ENCODE measurements around the gene CNGA1. TPM values are rescaled to one million over a fixed set of nuclear protein-coding genes. Genes with fewer than 3 reads are reported as not detected.
"Not testable (repeated sequence)": the region's sequence is repeated elsewhere in the genome, so short reads cannot be mapped to it uniquely, and the experiment has no call there.

CNGA1 gene
- total RNA-seq, 2 donors from 2014 or later: 0.33 to 1.8 TPM

DNA sequence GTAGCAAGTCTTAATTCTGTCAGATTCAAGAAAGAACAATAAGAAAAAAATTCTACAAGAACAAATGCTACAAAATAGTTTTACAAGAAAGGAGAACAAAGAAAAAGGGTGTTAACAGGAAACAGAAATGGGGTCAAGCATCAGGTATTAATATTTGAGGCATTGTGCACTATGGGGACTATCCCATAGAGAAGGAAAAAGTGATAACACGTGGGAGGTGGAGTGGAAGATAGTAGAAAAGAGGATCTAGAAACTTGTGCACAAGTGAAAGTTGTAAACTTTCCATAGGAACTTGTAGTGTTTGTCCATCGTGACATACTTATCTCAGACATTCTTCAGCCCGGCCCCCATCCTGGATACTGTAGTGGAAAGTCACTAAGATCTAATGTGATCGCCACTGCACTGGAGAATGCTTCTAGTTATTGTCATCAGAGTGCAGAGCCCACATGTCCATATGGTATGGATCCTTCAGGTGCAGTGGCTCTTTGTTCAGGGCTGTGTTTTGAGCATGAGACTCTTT, 86.7 kb downstream of the CNGA1 start:
- DNase-seq: no peak
- intact Hi-C loops (cut with DNase I): loop anchor here (10.0 kb wide), 1 partner anchor 155 kb away; no protein-coding TSS in a partner anchor
- Histone ChIP-seq H3K4me1 (peaks cover 5% of the 10 kb centered on the region), H3K36me3 (replicated peaks in 1 of 2; ENCODE audit: insufficient read depth in 1 of 2, low read depth in 2 of 2) (no peaks in the 10 kb centered on the region), H3K27me3 (no peaks in the 10 kb centered on the region), H3K9me3 (no peaks in the 10 kb centered on the region), H3K4me3 (no peak overlapping the region), H3K27ac (no peak overlapping the region)
- no peak for ATAC-seq
- TF ChIP-seq POLR2A (IDR thresholded peaks at IDR 0.05): no peak
- TF ChIP-seq, protein P1, sequence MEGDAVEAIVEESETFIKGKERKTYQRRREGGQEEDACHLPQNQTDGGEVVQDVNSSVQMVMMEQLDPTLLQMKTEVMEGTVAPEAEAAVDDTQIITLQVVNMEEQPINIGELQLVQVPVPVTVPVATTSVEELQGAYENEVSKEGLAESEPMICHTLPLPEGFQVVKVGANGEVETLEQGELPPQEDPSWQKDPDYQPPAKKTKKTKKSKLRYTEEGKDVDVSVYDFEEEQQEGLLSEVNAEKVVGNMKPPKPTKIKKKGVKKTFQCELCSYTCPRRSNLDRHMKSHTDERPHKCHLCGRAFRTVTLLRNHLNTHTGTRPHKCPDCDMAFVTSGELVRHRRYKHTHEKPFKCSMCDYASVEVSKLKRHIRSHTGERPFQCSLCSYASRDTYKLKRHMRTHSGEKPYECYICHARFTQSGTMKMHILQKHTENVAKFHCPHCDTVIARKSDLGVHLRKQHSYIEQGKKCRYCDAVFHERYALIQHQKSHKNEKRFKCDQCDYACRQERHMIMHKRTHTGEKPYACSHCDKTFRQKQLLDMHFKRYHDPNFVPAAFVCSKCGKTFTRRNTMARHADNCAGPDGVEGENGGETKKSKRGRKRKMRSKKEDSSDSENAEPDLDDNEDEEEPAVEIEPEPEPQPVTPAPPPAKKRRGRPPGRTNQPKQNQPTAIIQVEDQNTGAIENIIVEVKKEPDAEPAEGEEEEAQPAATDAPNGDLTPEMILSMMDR (IDR thresholded peaks at IDR 0.05): no peak
- 64 to 81% methylated on average over 4 of the region's 4 CpGs for WGBS, 2 donors

GRCh38 chr4:47926667-47927258, 89.7 kb downstream of the CNGA1 start:
- DNase-seq: peak; percentile 60 to 73 (median 66)
- peak; percentile 95 for ATAC-seq
- Histone ChIP-seq H3K4me3 (no peak overlapping the region), H3K9me3 (no peaks in the 10 kb centered on the region), H3K4me1 (peaks cover 5% of the 10 kb centered on the region), H3K27me3 (no peaks in the 10 kb centered on the region), H3K27ac (peak overlapping the region in 3 of 4 donors; percentile 22 to 60 (median 53)), H3K36me3 (replicated peaks in 1 of 2; ENCODE audit: insufficient read depth in 1 of 2, low read depth in 2 of 2) (no peaks in the 10 kb centered on the region)
- TF ChIP-seq, protein P1 (IDR thresholded peaks at IDR 0.05): peak; percentile 54 to 80 (median 72)
- no peak for TF ChIP-seq POLR2A (IDR thresholded peaks at IDR 0.05)
- intact Hi-C loops (cut with DNase I): loop anchor here (10.0 kb wide), 1 partner anchor 158 kb away; no protein-coding TSS in a partner anchor
- 3 to 4% methylated on average over 13 to 15 of the region's 15 CpGs for WGBS, 2 donors

- not testable (repeated sequence) for H3K27ac ChIP-seq; DNase-seq; H3K4me1 ChIP-seq; H3K4me3 ChIP-seq; H3K9me3 ChIP-seq; H3K36me3 ChIP-seq (replicated peaks in 1 of 2; ENCODE audit: insufficient read depth in 1 of 2, low read depth in 2 of 2); ATAC-seq; H3K27me3 ChIP-seq
- intact Hi-C loops (cut with DNase I): loop anchor here (10.0 kb wide), 1 partner anchor 162 kb away; no protein-coding TSS in a partner anchor
- WGBS, 2 donors: 67 to 78% methylated on average over 8 of the region's 8 CpGs
Measured at GRCh38 chr4:47923261-47923608, 93.2 kb downstream of the CNGA1 start.

DNA sequence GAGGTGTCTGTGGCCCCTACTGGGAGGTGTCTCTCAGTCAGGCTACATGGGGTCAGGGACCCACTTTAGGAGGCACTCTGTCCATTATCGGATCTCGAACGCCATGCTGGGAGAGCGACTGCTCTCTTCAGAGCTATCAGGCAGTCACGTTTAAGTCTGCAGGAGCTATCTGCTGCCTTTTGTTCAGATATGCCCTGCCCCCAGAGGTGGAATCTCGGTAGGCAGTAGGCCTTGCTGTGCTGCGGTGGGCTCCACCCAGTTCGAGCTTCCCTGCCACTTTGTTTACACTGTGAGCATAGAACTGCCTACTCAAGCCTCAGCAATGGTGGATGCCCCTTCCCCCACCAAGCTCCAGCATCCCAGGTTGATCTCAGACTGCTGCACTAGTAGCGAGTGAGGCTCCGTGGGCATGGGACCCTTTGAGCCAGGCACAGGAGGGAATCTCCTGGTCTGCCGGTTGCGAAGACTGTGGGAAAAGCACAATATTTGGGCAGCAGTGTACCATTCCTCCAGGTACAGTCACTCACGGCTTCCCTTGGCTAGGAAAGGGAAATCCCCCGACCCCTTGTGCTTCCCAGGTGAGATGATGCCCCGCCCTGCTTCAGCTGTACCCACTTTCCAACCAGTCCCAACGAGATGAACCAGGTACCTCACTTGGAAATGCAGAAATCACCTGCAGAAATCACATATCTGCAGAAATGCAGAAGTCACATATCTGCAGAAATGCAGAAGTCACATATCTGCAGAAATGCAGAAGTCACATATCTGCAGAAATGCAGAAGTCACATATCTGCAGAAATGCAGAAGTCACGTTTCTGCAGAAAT, 93.8 kb downstream of the CNGA1 start:
- not testable (repeated sequence) for H3K27ac ChIP-seq; H3K4me1 ChIP-seq; H3K4me3 ChIP-seq; ATAC-seq; DNase-seq; H3K36me3 ChIP-seq (replicated peaks in 1 of 2; ENCODE audit: insufficient read depth in 1 of 2, low read depth in 2 of 2); H3K27me3 ChIP-seq; H3K9me3 ChIP-seq
- 61 to 70% methylated on average over 12 to 17 of the region's 17 CpGs for WGBS, 2 donors
- intact Hi-C loops (cut with DNase I): loop anchor here (10.0 kb wide), 1 partner anchor 162 kb away; no protein-coding TSS in a partner anchor

DNA sequence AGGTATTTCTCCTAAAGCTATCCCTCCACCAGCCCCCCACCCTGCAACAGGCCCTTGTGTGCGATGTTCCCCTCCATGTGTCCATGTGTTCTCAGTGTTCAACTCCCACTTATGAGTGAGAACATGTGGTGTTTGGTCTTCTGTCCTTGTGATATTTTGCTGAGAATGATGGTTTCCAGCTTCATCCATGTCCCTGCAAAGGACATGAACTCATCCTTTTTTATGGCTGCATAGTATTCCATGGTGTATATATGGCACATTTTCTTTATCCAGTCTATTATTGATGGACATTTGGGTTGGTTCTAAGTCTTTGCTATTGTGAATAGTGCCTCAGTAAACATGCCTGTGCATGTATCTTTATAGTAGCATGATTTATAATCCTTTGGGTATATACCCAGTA, 99.3 kb downstream of the CNGA1 start:
- peaks cover 18% of the 10 kb centered on the region for H3K4me1 ChIP-seq
- H3K27ac ChIP-seq; DNase-seq; H3K27me3 ChIP-seq; H3K36me3 ChIP-seq (replicated peaks in 1 of 2; ENCODE audit: insufficient read depth in 1 of 2, low read depth in 2 of 2); intact Hi-C loops (cut with DNase I); ATAC-seq; H3K9me3 ChIP-seq; H3K4me3 ChIP-seq: not testable (repeated sequence)
- 100% methylated on average over 1 of the region's 1 CpG for WGBS, 2 donors

DNA sequence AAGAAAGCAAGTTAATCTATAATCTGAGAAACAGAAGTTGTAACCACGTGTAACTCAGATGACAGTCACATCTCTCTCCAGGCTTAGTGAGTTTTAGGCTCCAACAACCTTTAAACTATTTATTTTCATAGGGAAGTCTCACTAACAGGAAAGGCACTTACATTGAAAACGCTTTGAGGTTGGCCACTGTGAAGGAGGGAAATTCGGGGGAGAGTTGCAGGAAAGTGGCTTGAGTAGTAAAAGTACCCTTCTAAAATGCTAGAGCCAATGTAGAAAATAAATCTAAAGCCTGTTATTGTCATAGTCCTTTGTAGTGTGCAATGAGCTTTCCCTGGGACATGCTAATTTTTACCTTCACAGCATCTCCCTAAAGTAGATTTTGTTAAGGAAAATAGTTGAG, 101.1 kb downstream of the CNGA1 start:
- no peak overlapping the region for H3K27ac ChIP-seq
- H3K4me3 ChIP-seq: no peak overlapping the region
- intact Hi-C loops (cut with DNase I): no loop called here
- no peaks in the 10 kb centered on the region for H3K36me3 ChIP-seq (replicated peaks in 1 of 2; ENCODE audit: insufficient read depth in 1 of 2, low read depth in 2 of 2)
- H3K27me3 ChIP-seq: no peaks in the 10 kb centered on the region
- no peak for ATAC-seq
- no peak for DNase-seq
- TF ChIP-seq, protein P1 (IDR thresholded peaks at IDR 0.05): no peak
- no peak for TF ChIP-seq POLR2A (IDR thresholded peaks at IDR 0.05)
- no peaks in the 10 kb centered on the region for H3K9me3 ChIP-seq
- peaks cover 28% of the 10 kb centered on the region for H3K4me1 ChIP-seq
- WGBS, 2 donors: 33 to 45% methylated on average over 3 of the region's 3 CpGs
